ACC112 (cell line): Measurements from ENCODE around the gene TUBA4A.

Source experiments
- H2AFZ ChIP-seq: fragments of 200-600 bp; sonication (generic); one replicate; pipeline ENCODE4 v1.6.0; 2017; ENCODE audit warnings: antibody characterized with exemption, low read length; ENCODE audit not compliant: unreplicated experiment
- H3K27ac ChIP-seq: fragments of 200-600 bp; sonication (generic); 2 replicates; pipeline ENCODE4 v1.5.1; 2014; ENCODE audit warnings: low read depth, mild to moderate bottlenecking, antibody characterized with exemption, low read length, moderate library complexity
- H3K27me3 ChIP-seq: fragments of 200-600 bp; sonication (generic); 2 replicates; pipeline ENCODE4 v1.6.1; 2014; ENCODE audit warnings: mild to moderate bottlenecking, antibody characterized with exemption, low read length, moderate library complexity, mixed read lengths; ENCODE audit not compliant: insufficient read depth
- H3K36me3 ChIP-seq: fragments of 200-600 bp; sonication (generic); 2 replicates; pipeline ENCODE4 v1.6.1; 2016; ENCODE audit warnings: mild to moderate bottlenecking, antibody characterized with exemption, low read length, moderate library complexity, mixed read lengths; ENCODE audit not compliant: insufficient read depth
- H3K4me1 ChIP-seq: fragments of 200-600 bp; sonication (generic); one replicate; pipeline ENCODE4 v1.6.1; 2016; ENCODE audit warnings: low read length, mixed read lengths; ENCODE audit not compliant: insufficient read depth, unreplicated experiment, control insufficient read depth
- H3K4me3 ChIP-seq: fragments of 200-600 bp; sonication (generic); 2 replicates; pipeline ENCODE4 v1.5.1; 2014; ENCODE audit warnings: mild to moderate bottlenecking, low read depth, low read length
- H3K79me2 ChIP-seq: fragments of 200-600 bp; sonication (generic); one replicate; pipeline ENCODE4 v1.6.0; 2016; ENCODE audit warnings: low read length; ENCODE audit not compliant: control insufficient read depth, unreplicated experiment, insufficient read depth

The TUBA4A gene

DNA sequence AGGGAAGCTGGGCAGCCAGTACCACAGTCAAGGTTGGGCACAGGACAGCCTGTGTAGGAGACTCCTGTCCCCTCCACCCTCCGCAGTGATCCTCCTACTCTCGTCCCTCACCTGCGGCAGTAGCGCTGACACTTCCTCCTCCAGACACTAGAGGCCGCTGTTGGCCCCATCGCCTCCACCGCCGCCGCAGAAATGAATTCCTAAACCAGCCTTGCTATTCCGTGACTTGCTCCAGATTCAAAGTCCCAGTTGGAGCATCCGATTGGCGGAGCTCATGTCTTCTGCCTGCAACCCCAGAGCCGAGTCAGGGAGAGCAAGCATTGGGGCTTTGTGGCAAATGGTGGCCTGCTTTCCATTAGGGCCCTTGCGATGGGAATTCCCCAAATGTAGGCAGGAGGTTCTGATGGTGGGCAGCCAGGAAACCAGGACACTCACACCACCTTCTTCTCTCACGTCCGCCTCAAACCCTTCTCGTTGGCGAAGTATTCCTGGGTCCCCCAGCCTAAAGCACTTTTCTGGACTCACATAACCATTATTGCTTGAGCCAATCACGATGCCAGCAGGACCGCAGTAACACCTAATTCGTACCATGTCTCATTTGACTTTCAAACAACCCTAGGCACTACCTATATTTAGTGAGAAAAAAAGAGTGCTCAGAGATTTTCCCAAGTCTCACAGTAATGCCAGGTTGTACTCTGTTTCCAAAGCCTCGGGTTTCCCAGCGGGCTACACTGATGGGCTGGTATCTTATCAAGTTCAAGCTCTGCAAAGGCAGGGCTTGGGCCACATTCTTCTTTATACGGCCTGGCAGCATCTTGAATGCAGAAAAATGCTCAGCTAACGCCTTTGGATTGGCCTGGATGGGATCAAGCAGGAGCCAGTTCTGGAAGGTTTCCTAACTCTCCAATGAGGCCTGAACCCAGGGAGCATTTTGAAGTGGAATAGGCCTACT, 24.3 kb upstream of the TUBA4A start:
- no peaks in the 10 kb centered on the region for H3K27me3 ChIP-seq
- no peaks in the 10 kb centered on the region for H3K79me2 ChIP-seq
- H3K4me3 ChIP-seq, result peak overlapping the region; percentile 82
- peak overlapping the region; percentile 35 for H2AFZ ChIP-seq
- H3K4me1 ChIP-seq, result peaks cover 39% of the 10 kb centered on the region
- no peaks in the 10 kb centered on the region for H3K36me3 ChIP-seq
- peak overlapping the region; percentile 96 for H3K27ac ChIP-seq

DNA sequence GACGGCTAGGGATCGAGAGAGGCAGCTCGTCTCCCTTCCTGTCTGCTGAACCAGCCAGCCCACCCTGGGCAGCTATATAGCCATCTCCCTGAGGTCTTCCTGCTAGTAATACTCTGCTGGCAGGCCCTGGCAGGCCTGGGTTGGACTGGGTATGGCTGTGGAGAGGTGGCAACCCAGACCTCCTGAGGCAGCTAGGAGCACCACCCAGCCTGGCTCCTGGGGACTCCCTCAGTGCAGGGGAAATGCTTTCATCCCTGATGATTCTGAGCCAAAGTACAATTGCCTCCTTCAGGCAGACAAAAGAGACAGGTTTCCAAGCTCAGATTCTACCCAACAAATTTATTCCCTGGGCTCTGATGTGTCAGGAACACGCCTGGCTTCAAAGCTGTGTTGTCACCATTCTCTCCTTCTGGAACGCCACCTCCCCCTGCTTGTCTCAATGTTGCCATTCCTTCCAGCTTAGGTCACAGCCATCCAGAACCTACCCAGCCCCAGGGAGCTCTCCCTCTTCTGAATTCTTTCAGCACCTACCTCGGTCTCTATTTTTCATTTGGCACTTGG, 20.7 kb upstream of the TUBA4A start:
- Histone ChIP-seq H2AFZ (peak overlapping the region; percentile 6), H3K27me3 (no peaks in the 10 kb centered on the region), H3K4me3 (peak overlapping the region; percentile 14; the same call in 1 of the 2 replicates), H3K36me3 (no peaks in the 10 kb centered on the region), H3K79me2 (no peaks in the 10 kb centered on the region), H3K27ac (peak overlapping the region; percentile 71), H3K4me1 (peaks cover 37% of the 10 kb centered on the region)

DNA sequence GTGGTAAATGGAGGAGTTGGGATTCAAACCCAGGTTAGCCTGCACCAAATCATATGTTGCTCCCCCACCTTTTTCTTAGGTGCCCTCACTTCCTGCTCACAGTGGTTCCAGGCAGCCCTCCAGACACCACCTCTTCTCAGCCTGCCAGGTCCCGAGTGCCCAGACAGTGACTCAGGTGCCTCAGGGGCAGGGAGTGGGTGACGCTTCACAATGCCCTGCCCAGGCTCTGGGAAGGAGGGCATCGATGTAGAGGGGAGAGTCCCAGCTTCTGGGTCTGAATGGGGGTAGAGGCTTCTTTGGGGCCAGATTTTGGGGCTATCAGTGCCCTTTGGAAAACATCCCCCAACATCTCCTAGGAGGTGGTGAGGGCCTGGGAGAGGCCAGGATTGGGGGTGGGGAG, 20.2 kb upstream of the TUBA4A start:
- H3K27ac ChIP-seq, result peak overlapping the region; percentile 71
- H3K4me3 ChIP-seq, result peak overlapping the region; percentile 14; the same call in 1 of the 2 replicates
- no peaks in the 10 kb centered on the region for H3K27me3 ChIP-seq
- peaks cover 37% of the 10 kb centered on the region for H3K4me1 ChIP-seq
- no peaks in the 10 kb centered on the region for H3K79me2 ChIP-seq
- H2AFZ ChIP-seq, result peak overlapping the region; percentile 6
- H3K36me3 ChIP-seq, result no peaks in the 10 kb centered on the region

DNA sequence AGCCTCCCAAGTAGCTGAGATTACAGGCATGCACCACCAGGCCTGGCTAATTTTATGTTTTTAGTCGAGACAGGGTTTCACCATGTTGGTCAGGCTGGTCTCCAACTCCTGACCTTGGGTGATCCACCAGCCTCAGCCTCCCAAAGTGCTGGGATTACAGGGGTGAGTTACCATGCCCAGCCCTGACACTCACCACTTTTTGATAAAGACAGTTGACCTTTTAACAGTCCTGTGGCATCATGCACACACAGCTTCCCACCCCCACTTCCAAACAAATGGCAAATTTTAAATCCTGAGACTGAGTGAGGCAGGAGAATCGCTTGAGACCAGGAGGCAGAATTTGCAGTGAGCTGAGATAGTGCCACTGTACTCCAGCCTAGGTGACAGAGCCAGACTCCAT, 19.3 kb upstream of the TUBA4A start:
- Histone ChIP-seq H3K79me2 (no peaks in the 10 kb centered on the region), H3K27me3 (no peaks in the 10 kb centered on the region), H3K27ac (no peak overlapping the region), H3K4me1 (peaks cover 29% of the 10 kb centered on the region), H3K4me3 (no peak overlapping the region), H2AFZ (no peak overlapping the region), H3K36me3 (no peaks in the 10 kb centered on the region)

DNA sequence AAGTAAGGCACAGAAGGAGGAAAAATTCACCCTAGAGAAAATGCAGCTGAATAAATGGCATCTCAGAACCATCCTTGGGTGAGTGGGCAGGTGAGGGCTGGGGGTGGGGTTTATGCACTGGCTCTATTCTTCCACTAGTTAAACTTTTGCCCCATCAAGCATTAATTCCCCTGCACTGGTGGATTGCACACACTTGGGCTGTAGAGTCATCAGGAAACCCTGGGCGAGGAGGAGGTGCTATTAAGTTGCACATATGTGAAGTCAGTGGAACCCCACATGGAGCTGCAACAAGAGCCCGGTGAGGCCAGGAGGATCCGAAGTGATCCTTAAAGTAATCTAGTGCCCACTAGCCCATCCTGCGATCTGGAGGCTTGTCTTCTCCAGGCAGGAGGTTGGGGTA, 18.6 kb upstream of the TUBA4A start:
- Histone ChIP-seq H3K4me3 (no peak overlapping the region), H3K79me2 (no peaks in the 10 kb centered on the region), H3K36me3 (no peaks in the 10 kb centered on the region), H3K27ac (no peak overlapping the region), H2AFZ (no peak overlapping the region), H3K27me3 (no peaks in the 10 kb centered on the region), H3K4me1 (peaks cover 23% of the 10 kb centered on the region)

DNA sequence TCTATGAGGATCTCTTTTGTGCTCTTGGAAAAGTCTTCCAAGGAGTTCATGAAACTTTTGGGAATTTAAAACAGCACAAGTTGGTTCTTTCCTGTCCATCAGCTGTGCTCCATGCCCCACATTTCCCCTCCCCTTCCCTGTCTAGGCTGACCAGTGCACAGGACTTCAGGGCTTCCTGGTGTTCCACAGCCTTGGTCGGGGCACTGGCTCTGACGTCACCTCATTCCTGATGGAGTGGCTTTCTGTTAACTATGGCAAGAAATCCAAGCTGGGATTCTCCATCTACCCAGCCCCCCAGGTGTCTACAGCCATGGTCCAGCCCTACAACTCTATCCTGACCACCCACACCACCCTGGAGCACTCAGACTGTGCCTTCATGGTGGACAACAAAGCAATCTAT, 17.3 kb upstream of the TUBA4A start:
- Histone ChIP-seq H3K4me1 (peaks cover 23% of the 10 kb centered on the region), H3K27ac (no peak overlapping the region), H3K4me3 (no peak overlapping the region), H3K27me3 (no peaks in the 10 kb centered on the region), H3K36me3 (no peaks in the 10 kb centered on the region), H3K79me2 (no peaks in the 10 kb centered on the region), H2AFZ (no peak overlapping the region)

DNA sequence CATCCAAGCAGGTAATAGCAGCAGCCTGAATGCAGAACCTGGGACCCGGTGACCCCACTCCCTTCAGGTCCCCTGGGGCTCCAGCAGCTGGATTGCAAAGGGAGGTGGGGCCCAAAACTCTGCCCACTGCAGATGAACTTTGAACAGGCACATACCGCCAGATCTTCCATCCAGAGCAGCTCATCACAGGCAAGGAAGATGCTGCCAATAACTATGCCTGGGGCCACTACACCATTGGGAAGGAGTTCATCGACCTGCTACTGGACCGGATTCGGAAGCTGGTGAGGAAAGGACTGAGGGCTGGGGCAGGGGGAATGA, 16.3 kb upstream of the TUBA4A start:
- no peaks in the 10 kb centered on the region for H3K27me3 ChIP-seq
- no peak overlapping the region for H3K4me3 ChIP-seq
- H3K4me1 ChIP-seq, result peaks cover 22% of the 10 kb centered on the region
- H3K79me2 ChIP-seq, result no peaks in the 10 kb centered on the region
- H3K27ac ChIP-seq, result no peak overlapping the region
- H3K36me3 ChIP-seq, result no peaks in the 10 kb centered on the region
- H2AFZ ChIP-seq, result no peak overlapping the region

DNA sequence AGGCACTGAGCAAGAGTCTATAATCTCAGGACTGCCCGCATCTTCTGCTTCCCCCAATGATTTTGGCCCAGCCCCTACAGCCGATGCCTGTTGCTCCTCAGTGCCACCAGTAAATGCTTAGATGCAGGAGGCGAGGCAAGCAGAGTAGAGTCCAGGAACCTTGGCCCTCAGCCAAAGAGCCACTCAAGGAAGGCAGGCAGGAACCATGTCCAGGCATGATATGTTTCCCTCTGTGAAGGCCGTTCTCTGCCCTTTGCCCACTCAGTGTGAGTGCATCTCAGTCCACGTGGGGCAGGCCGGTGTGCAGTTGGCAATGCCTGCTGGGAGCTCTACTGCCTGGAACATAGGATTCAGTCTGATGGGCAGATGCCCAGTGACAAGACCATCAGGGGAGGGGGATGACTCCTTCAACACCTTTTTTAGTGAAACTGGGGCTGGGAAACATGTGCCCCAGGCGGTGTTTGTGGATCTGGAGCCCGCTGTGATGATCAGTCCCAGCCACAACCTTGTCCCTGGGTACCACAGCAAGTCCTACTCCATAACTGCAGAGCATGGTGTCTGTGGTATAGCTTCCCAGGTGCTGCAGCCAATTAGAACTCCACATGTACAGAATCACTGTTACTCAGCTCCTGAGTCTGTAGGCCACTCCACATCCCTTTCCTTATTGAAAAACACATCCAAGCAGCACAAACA, 15.8 kb upstream of the TUBA4A start:
- Histone ChIP-seq H3K79me2 (no peaks in the 10 kb centered on the region), H3K4me1 (peaks cover 17% of the 10 kb centered on the region), H3K27ac (no peak overlapping the region), H2AFZ (no peak overlapping the region), H3K27me3 (no peaks in the 10 kb centered on the region), H3K4me3 (no peak overlapping the region), H3K36me3 (no peaks in the 10 kb centered on the region)

DNA sequence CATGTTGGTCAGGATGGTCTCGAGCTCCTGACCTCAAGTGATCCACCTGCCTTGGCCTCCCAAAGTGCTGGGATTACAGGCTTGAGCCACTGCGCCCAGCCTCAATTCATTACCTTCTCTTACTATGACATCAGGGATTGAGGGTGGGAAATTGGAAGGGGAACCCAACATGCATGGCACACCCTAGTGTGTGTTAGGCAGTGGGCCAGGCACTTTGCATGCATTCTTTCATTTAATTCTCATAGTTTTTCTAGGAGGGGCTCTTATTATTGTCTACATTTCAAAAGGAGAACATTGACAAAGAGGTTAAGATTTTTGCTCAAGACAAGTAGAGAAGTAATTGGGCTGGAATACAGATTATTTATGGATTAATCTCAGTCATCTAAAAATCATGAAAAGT, 14.6 kb upstream of the TUBA4A start:
- Histone ChIP-seq H3K27me3 (no peaks in the 10 kb centered on the region), H3K79me2 (no peaks in the 10 kb centered on the region), H3K4me1 (peaks cover 8% of the 10 kb centered on the region), H3K4me3 (no peak overlapping the region), H3K36me3 (no peaks in the 10 kb centered on the region), H2AFZ (no peak overlapping the region), H3K27ac (no peak overlapping the region)

DNA sequence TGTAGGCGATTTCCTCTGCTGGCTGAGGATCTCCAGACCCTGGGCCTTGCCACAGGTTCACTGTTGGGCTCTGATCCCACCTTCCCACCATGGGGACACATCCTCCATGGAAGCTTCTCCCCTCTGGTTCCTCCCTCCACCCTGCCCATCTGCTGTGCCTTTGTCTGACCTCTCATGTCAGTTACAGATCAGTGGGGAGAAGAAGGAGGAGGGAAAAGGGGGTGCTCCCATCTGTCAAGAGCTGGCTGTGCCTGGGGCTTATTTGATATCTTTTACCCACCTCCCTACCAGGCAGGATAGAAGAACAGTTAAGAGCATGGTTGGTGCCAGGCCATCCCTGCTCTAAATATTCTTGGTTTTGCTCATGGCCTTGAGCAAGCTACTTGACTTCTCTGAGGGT, 13.2 kb upstream of the TUBA4A start:
- no peaks in the 10 kb centered on the region for H3K27me3 ChIP-seq
- no peak overlapping the region for H2AFZ ChIP-seq
- no peaks in the 10 kb centered on the region for H3K4me1 ChIP-seq
- no peak overlapping the region for H3K27ac ChIP-seq
- H3K4me3 ChIP-seq, result no peak overlapping the region
- no peaks in the 10 kb centered on the region for H3K36me3 ChIP-seq
- no peaks in the 10 kb centered on the region for H3K79me2 ChIP-seq
